Neuronal stem cell (in vitro differentiated cells): Measurements from ENCODE around the gene ASCL4.

Source experiments
- DNase-seq: peaks from one replicate; pipeline ENCODE4 v3.0.0-alpha.2; 2013; ENCODE audit warnings: low spot score
- H2AFZ ChIP-seq: one replicate; pipeline ENCODE4 v1.6.1; 2013; ENCODE audit warnings: mild to moderate bottlenecking, low read length, inconsistent platforms
- H2AK5ac ChIP-seq: 2 replicates; pipeline ENCODE4 v1.6.1; 2013; ENCODE audit warnings: low read depth, mild to moderate bottlenecking, inconsistent platforms, low read length, moderate library complexity, mixed read lengths
- H2BK120ac ChIP-seq: 2 replicates; pipeline ENCODE4 v1.6.1; 2013; ENCODE audit warnings: low read depth, mild to moderate bottlenecking, inconsistent platforms, low read length, moderate library complexity, mixed read lengths
- H2BK12ac ChIP-seq: one replicate; pipeline ENCODE4 v1.6.1; 2013; ENCODE audit warnings: low read length, inconsistent platforms
- H2BK15ac ChIP-seq: 2 replicates; pipeline ENCODE4 v1.6.1; 2013; ENCODE audit warnings: mild to moderate bottlenecking, low read length, inconsistent platforms, mixed read lengths
- H2BK5ac ChIP-seq: one replicate; pipeline ENCODE4 v1.6.1; 2013; ENCODE audit warnings: inconsistent platforms, mild to moderate bottlenecking, low read length, moderate library complexity
- H3K14ac ChIP-seq: one replicate; pipeline ENCODE4 v1.6.1; 2013; ENCODE audit warnings: low read length, inconsistent platforms
- H3K18ac ChIP-seq: 2 replicates; pipeline ENCODE4 v1.6.1; 2013; ENCODE audit warnings: low read length, inconsistent platforms
- H3K23ac ChIP-seq: 2 replicates; pipeline ENCODE4 v1.6.1; 2013; ENCODE audit warnings: low read depth, mild to moderate bottlenecking, mixed read lengths, low read length, inconsistent platforms; ENCODE audit not compliant: poor library complexity
- H3K27ac ChIP-seq: replicated peaks from 3 replicates; pipeline ENCODE4 v1.5.1; 2013; ENCODE audit warnings: low read length, inconsistent platforms
- H3K27me3 ChIP-seq, 3 experiments: 2 replicates each; pipeline ENCODE4 v1.6.1; 2013; ENCODE audit warnings: low read length in 3 of 3, mild to moderate bottlenecking in 2 of 3, inconsistent platforms in 1 of 3, low read depth in 1 of 3, mixed read lengths in 1 of 3, moderate library complexity in 1 of 3; ENCODE audit not compliant: control insufficient read depth in 3 of 3, insufficient read depth in 3 of 3
- H3K36me3 ChIP-seq, 2 donors: replicated peaks in 1 of 2; 2 replicates each; pipeline ENCODE4 v1.6.1; 2013; ENCODE audit warnings: low read length in 2 of 2; ENCODE audit not compliant: control insufficient read depth in 2 of 2, insufficient read depth in 2 of 2
- H3K4ac ChIP-seq: 2 replicates; pipeline ENCODE4 v1.6.1; 2013; ENCODE audit warnings: inconsistent platforms, mild to moderate bottlenecking, low read length, moderate library complexity
- H3K4me1 ChIP-seq, 2 donors: 1 replicate in 1 of 2; 2 replicates in 1 of 2; pipeline ENCODE4 v1.6.1; 2013; ENCODE audit warnings: low read length in 2 of 2, low read depth in 1 of 2; ENCODE audit not compliant: control insufficient read depth in 2 of 2, insufficient read depth in 1 of 2
- H3K4me2 ChIP-seq: one replicate; pipeline ENCODE4 v1.6.1; 2013; ENCODE audit warnings: mild to moderate bottlenecking, low read length, inconsistent platforms; ENCODE audit not compliant: insufficient read depth, poor library complexity, severe bottlenecking
- H3K4me3 ChIP-seq, 2 donors: 2 replicates each; pipeline ENCODE4 v1.5.1; 2013; ENCODE audit warnings: low read length in 2 of 2, mild to moderate bottlenecking in 2 of 2, inconsistent platforms in 1 of 2, moderate library complexity in 1 of 2
- H3K79me1 ChIP-seq: one replicate; pipeline ENCODE4 v1.6.1; 2013; ENCODE audit warnings: low read depth, mild to moderate bottlenecking, inconsistent platforms, low read length, moderate library complexity
- H3K9ac ChIP-seq: one replicate; pipeline ENCODE4 v1.6.1; 2013; ENCODE audit warnings: mild to moderate bottlenecking, low read depth, low read length, inconsistent platforms; ENCODE audit not compliant: poor library complexity
- H3K9me3 ChIP-seq, 2 donors: replicated peaks in 1 of 2; 2 replicates each; pipeline versions ENCODE3 to v1.6.1; 2013; ENCODE audit warnings: low read length in 2 of 2, mild to moderate bottlenecking in 2 of 2, inconsistent platforms in 1 of 2, low read depth in 1 of 2, mixed read lengths in 1 of 2, moderate library complexity in 1 of 2; ENCODE audit not compliant: control insufficient read depth in 2 of 2, insufficient read depth in 1 of 2
- H4K8ac ChIP-seq: one replicate; pipeline ENCODE4 v1.6.1; 2013; ENCODE audit warnings: low read depth, mild to moderate bottlenecking, inconsistent platforms, low read length, moderate library complexity
- H4K91ac ChIP-seq: one replicate; pipeline ENCODE4 v1.6.1; 2013; ENCODE audit warnings: low read length, low read depth, mild to moderate bottlenecking, inconsistent platforms; ENCODE audit not compliant: poor library complexity
- WGBS, 2 donors: extraction: QIAGEN DNeasy Blood & Tissue Kit; methylation state at CpG; one replicate each; pipeline ENCODE4 v1.1.7; 2013; ENCODE audit warnings: missing lambda C conversion rate in 2 of 2, mixed read lengths in 1 of 2; ENCODE audit not compliant: insufficient read length in 2 of 2, insufficient replicate concordance in 1 of 2; ENCODE audit errors: extremely low coverage in 2 of 2; 5-methylcytosine and 5-hydroxymethylcytosine counted together

ASCL4 gene

GRCh38 chr12:107764626-107765025, 9.9 kb upstream of the ASCL4 start:
- Histone ChIP-seq H3K27ac (no peak overlapping the region), H3K4me1 (peaks cover 2 to 3% of the 10 kb centered on the region in 2 donors), H3K27me3 (peaks cover 0 to 50% (median 0%) of the 10 kb centered on the region in 3 experiments), H2BK120ac (no peak overlapping the region), H4K8ac (no peak overlapping the region), H2BK5ac (no peak overlapping the region), H3K4me3 (no peak overlapping the region), H3K36me3 (no peaks in the 10 kb centered on the region), H3K4me2 (no peak overlapping the region), H3K18ac (no peak overlapping the region), H2AK5ac (no peak overlapping the region), H3K79me1 (no peaks in the 10 kb centered on the region), H3K23ac (no peak overlapping the region), H4K91ac (no peak overlapping the region), H3K4ac (no peak overlapping the region), H2BK15ac (no peak overlapping the region), H3K9ac (no peak overlapping the region), H2BK12ac (no peak overlapping the region), H3K9me3 (no peaks in the 10 kb centered on the region), H2AFZ (no peak overlapping the region), H3K14ac (peak overlapping the region; percentile 87)
- no peak for DNase-seq
- no CpG with 5 or more reads among the region's 4 CpGs for WGBS, 2 donors

GRCh38 chr12:107765316-107765715, 9.2 kb upstream of the ASCL4 start:
- peaks cover 0 to 55% (median 0%) of the 10 kb centered on the region in 3 experiments for H3K27me3 ChIP-seq
- H2BK15ac ChIP-seq, result no peak overlapping the region
- H3K27ac ChIP-seq, result no peak overlapping the region
- H2AFZ ChIP-seq, result no peak overlapping the region
- no peak overlapping the region for H2BK120ac ChIP-seq
- no peak for DNase-seq
- no peak overlapping the region for H3K14ac ChIP-seq
- H3K79me1 ChIP-seq, result no peaks in the 10 kb centered on the region
- H4K91ac ChIP-seq, result no peak overlapping the region
- H2BK12ac ChIP-seq, result no peak overlapping the region
- no peaks in the 10 kb centered on the region for H3K36me3 ChIP-seq
- no peak overlapping the region for H3K9ac ChIP-seq
- no peak overlapping the region for H2AK5ac ChIP-seq
- no CpG with 5 or more reads among the region's 1 CpG for WGBS, 2 donors
- H4K8ac ChIP-seq, result no peak overlapping the region
- no peak overlapping the region for H3K4me3 ChIP-seq
- no peak overlapping the region for H3K4me2 ChIP-seq
- no peaks in the 10 kb centered on the region for H3K9me3 ChIP-seq
- peaks cover 2 to 3% of the 10 kb centered on the region in 2 donors for H3K4me1 ChIP-seq
- H3K23ac ChIP-seq, result no peak overlapping the region
- H2BK5ac ChIP-seq, result no peak overlapping the region
- no peak overlapping the region for H3K4ac ChIP-seq
- no peak overlapping the region for H3K18ac ChIP-seq

- Histone ChIP-seq H3K4me1 (no peaks in the 10 kb centered on the region), H3K9ac (no peak overlapping the region), H3K18ac (no peak overlapping the region), H3K27me3 (peaks cover 0 to 64% (median 0%) of the 10 kb centered on the region in 3 experiments), H3K9me3 (no peaks in the 10 kb centered on the region), H2AFZ (no peak overlapping the region), H4K8ac (no peak overlapping the region), H3K79me1 (no peaks in the 10 kb centered on the region), H3K27ac (no peak overlapping the region), H2BK12ac (no peak overlapping the region), H2BK120ac (no peak overlapping the region), H2AK5ac (no peak overlapping the region), H3K4me2 (no peak overlapping the region), H3K36me3 (no peaks in the 10 kb centered on the region), H2BK5ac (no peak overlapping the region), H3K4me3 (no peak overlapping the region), H3K23ac (no peak overlapping the region), H3K4ac (no peak overlapping the region), H3K14ac (no peak overlapping the region), H2BK15ac (no peak overlapping the region), H4K91ac (no peak overlapping the region)
- WGBS, 2 donors, result no CpG with 5 or more reads among the region's 5 CpGs
- DNase-seq, result no peak
Measured at GRCh38 chr12:107767466-107767865, 7.0 kb upstream of the ASCL4 start.

GRCh38 chr12:107775093-107775721, 703 bp downstream of the ASCL4 start:
- DNase-seq, result peak; percentile 67

More at GRCh38 chr12:107775093-107775721, 703 bp downstream of the ASCL4 start:
- Histone ChIP-seq H3K18ac (peak overlapping the region; percentile 46), H2BK12ac (no peak overlapping the region), H3K9me3 (no peaks in the 10 kb centered on the region), H3K4me3 (peak overlapping the region; percentile 13 to 76), H3K79me1 (no peaks in the 10 kb centered on the region), H2BK120ac (peak overlapping the region; percentile 58), H2AK5ac (no peak overlapping the region), H3K14ac (peak overlapping the region; percentile 43), H2AFZ (peak overlapping the region; percentile 88), H2BK15ac (no peak overlapping the region), H3K4ac (no peak overlapping the region), H3K23ac (peak overlapping the region; percentile 31), H3K36me3 (no peaks in the 10 kb centered on the region), H3K9ac (peak overlapping the region; percentile 74), H3K27ac (no peak overlapping the region), H4K91ac (no peak overlapping the region), H2BK5ac (no peak overlapping the region), H4K8ac (no peak overlapping the region), H3K27me3 (peaks cover 14 to 79% (median 41%) of the 10 kb centered on the region in 3 experiments), H3K4me1 (no peaks in the 10 kb centered on the region), H3K4me2 (peak overlapping the region; percentile 79)
- no CpG with 5 or more reads among the region's 66 CpGs for WGBS, 2 donors
